Omental fat pad (tissue), 4 donors: ENCODE results near the gene CLEC14A. TPM values are rescaled to one million over a fixed set of nuclear protein-coding genes. Genes with fewer than 3 reads are reported as not detected.

Source experiments
- ATAC-seq: fragments of 150-250 bp; one replicate; pipeline ENCODE4 v1.9.1; 2016; ENCODE audit warnings: mild to moderate bottlenecking, moderate library complexity; ENCODE audit not compliant: low FRiP score
- DNase-seq: peaks from one replicate; pipeline ENCODE4 v3.0.0-alpha.2; 2019; ENCODE audit warnings: low spot score
- total RNA-seq, 4 donors: library from RNA; depleted of rRNA; stranded (reverse); fragments of >200 nt; gene quantifications; one replicate each; pipeline ENCODE4 v1.1.0, GENCODE V29; 2016
- TF ChIP-seq, protein P1 (sequence below), 3 donors: fragments of 450-650 bp; IDR thresholded peaks; one replicate each; pipeline ENCODE4 v1.5.1; 2016 to 2017; ENCODE audit warnings: antibody characterized with exemption in 3 of 3, mild to moderate bottlenecking in 3 of 3, moderate library complexity in 2 of 3

CLEC14A gene
- total RNA-seq, 4 donors from 2014 or later, result 10.4 to 125 (median 32.5) TPM

DNA sequence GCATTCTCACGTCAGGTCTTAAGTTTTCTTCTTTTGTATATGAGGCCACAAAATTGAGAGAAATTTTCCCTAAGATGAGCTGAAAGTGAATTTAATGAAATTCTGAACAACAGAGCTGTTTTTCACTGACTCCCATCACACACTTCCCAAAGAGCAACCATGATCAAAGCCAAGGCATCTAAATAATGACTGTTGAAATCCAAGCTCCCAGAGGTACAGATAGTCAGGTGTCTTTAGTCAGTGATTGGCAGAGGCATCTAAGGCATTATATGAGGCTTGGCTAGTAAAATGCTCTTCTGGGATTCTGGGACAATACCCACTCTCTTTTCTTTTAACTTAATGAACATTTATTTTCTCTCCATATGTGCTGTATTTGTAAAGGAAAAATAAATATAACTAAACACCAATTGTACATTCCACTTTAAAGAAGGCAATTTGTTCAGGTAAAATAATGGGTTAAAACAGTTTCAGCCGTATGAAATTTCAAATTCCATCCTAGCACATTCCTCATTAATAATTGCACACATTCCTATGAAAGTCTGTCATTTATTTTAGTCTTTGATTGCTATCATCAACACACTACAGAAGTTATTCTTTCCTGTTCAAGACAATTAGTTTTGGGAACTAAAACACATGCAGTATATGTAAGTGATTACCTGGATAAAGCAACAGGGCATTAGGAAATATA, 49.1 kb downstream of the CLEC14A start:
- ATAC-seq, result no peak
- DNase-seq, result no peak
- TF ChIP-seq, protein P1, sequence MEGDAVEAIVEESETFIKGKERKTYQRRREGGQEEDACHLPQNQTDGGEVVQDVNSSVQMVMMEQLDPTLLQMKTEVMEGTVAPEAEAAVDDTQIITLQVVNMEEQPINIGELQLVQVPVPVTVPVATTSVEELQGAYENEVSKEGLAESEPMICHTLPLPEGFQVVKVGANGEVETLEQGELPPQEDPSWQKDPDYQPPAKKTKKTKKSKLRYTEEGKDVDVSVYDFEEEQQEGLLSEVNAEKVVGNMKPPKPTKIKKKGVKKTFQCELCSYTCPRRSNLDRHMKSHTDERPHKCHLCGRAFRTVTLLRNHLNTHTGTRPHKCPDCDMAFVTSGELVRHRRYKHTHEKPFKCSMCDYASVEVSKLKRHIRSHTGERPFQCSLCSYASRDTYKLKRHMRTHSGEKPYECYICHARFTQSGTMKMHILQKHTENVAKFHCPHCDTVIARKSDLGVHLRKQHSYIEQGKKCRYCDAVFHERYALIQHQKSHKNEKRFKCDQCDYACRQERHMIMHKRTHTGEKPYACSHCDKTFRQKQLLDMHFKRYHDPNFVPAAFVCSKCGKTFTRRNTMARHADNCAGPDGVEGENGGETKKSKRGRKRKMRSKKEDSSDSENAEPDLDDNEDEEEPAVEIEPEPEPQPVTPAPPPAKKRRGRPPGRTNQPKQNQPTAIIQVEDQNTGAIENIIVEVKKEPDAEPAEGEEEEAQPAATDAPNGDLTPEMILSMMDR (IDR thresholded peaks at IDR 0.05), result no peak

DNA sequence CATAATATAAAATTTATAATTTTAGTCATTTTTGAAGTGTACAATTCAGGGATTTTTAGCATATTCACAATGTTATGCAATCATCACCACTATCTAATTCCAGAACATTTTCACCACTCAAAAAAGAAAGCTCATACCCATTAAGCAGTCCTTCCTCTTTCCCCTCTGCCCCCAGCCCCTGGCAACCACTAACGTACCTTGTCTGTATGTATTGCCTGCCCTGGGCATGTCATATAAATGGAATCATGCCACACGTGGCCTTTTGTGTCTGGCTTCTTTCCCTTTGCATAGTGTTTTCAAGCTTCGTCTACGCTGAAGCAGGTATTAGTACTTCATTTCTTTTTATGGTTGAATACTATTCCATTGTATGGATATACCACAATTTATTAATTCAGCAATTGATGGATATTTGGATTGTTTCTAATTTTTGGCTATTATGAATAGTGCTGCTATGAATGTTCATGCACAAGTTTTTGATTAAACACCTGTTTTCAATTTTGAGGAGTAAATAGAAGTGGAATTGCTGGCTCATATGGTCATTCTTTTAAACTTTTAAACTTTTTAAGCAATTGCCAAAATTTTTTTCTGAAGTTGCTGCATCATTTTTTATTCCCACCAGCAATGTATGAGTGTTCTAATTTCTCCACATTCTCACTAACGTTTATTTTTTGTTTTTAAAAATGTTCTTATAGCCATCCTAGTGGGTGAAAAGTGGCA, 49.8 kb downstream of the CLEC14A start:
- ATAC-seq, result no peak
- no peak for DNase-seq
- TF ChIP-seq, protein P1 (IDR thresholded peaks at IDR 0.05), result no peak

DNA sequence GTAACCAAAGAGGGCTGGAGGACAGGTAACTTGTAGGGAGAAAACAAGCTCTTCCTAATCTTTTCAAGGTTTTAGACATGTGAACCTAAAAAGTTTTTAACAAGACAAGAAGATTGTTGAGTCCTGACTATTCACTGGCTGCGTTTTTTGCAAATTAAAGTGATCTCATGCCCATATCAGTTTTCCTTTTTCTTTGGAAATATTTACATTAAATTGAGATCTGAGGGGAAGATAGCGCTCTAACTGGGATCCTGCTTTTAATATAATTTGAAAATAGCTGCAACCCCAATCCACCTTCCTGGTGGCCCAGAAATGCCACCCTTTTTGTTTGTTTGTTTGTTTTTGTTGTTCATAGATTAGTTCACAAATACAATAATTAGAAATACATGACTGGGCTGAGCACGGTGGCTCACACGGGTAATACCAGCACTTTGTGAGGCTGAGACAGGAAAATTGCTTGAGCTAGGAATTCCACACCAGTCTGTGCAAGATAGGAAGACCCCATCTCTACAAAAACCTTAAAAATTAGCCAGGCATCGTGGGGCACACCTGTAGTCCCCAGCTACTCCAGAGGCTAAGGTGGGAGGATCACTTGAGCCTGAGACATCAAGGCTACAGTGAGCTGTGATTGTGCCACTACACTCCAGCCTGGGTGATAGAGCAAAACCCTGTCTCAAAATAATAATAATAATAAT, 50.6 kb downstream of the CLEC14A start:
- ATAC-seq, result no peak
- TF ChIP-seq, protein P1 (IDR thresholded peaks at IDR 0.05), result no peak
- DNase-seq, result no peak

DNA sequence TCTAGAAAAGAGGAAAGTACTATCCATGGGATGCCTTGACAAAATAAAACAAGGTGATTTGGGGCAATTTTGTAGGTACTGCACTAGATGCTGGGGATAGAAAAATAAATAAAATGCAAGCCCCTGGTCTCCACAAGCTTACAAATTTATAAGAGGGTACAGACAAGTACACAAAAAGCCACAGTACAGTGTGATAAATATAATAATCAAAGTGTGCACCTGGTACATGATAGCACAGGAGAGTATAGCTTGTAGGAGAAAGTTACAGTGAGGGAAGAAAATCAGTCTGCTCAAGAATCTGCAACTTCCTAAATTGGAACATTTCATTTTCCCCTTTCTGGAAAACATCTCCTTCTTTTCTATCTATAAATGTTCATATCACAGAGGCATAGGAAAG, 51.2 kb downstream of the CLEC14A start:
- ATAC-seq (no peak), DNase-seq (no peak)
- TF ChIP-seq, protein P1 (IDR thresholded peaks at IDR 0.05), result no peak

Other genes starting within 250 kb of the CLEC14A start
- gene SSTR1, start 48.2 kb downstream of the CLEC14A start, total RNA-seq, result 1 to 10 TPM in 1 of 4 donors, under 1 TPM in 3; 0.19 to 1.4 (median 0.55) TPM